Endothelial cell of umbilical vein (primary cell): Measurements from ENCODE around the gene SLC25A24.

Source experiments
- EZH2 ChIP-seq: IDR thresholded peaks from 2 replicates; pipeline ENCODE4 v1.6.1; 2012; ENCODE audit warnings: borderline replicate concordance, low read depth, mild to moderate bottlenecking, moderate library complexity, low read length, inconsistent platforms; ENCODE audit not compliant: severe bottlenecking
- POLR2A ChIP-seq: IDR thresholded peaks from 2 replicates; pipeline ENCODE4 v1.6.1; 2012; ENCODE audit warnings: low read depth, mild to moderate bottlenecking, control low read depth, low read length
- POLR2AphosphoS5 ChIP-seq: IDR thresholded peaks from 2 replicates; pipeline ENCODE4 v1.6.1; 2012; ENCODE audit warnings: low read depth, mild to moderate bottlenecking, control low read depth, low read length, moderate library complexity; ENCODE audit not compliant: insufficient read depth
- TF ChIP-seq, protein P1 (sequence below): IDR thresholded peaks from 2 replicates; pipeline ENCODE4 v1.6.1; 2011; ENCODE audit not compliant: insufficient read depth, insufficient read length
- TF ChIP-seq, protein P2 (sequence below), 2 donors: IDR thresholded peaks; 1 replicate in 1 of 2; 2 replicates in 1 of 2; pipeline ENCODE4 v1.5.1; 2011; ENCODE audit warnings: low read length in 2 of 2, mild to moderate bottlenecking in 2 of 2, moderate library complexity in 2 of 2, control low read depth in 1 of 2, inconsistent platforms in 1 of 2, low read depth in 1 of 2; ENCODE audit not compliant: insufficient read depth in 1 of 2; ENCODE audit errors: extremely low read depth in 1 of 2

DNA sequence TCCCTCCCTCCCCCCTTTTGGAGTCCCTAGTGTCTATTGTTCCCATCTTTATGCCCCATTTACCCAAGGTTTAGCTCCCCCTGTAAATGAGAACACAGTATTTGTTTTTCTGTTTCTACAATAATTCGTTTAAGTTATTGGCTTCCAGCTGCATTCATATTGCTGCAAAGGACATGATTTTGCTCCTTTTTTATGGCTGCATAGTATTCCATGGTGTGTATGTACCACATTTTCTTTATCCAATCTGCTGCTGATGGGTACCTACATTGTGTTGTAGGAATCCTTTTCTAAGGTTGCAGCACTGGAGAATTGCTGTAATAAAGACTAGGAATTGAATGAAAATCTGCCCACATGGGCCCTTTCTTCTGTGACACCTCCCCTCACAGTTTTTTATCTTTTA is 6.8 kb downstream of the SLC25A24 start:
- TF ChIP-seq, protein P1, sequence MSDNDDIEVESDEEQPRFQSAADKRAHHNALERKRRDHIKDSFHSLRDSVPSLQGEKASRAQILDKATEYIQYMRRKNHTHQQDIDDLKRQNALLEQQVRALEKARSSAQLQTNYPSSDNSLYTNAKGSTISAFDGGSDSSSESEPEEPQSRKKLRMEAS = no peak
- TF ChIP-seq, protein P2, sequence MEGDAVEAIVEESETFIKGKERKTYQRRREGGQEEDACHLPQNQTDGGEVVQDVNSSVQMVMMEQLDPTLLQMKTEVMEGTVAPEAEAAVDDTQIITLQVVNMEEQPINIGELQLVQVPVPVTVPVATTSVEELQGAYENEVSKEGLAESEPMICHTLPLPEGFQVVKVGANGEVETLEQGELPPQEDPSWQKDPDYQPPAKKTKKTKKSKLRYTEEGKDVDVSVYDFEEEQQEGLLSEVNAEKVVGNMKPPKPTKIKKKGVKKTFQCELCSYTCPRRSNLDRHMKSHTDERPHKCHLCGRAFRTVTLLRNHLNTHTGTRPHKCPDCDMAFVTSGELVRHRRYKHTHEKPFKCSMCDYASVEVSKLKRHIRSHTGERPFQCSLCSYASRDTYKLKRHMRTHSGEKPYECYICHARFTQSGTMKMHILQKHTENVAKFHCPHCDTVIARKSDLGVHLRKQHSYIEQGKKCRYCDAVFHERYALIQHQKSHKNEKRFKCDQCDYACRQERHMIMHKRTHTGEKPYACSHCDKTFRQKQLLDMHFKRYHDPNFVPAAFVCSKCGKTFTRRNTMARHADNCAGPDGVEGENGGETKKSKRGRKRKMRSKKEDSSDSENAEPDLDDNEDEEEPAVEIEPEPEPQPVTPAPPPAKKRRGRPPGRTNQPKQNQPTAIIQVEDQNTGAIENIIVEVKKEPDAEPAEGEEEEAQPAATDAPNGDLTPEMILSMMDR (IDR thresholded peaks at IDR 0.05; ENCODE audit: extremely low read depth in 1 of 2, insufficient read depth in 1 of 2, low read depth in 1 of 2, low read length in 2 of 2) = no peak
- no peak for TF ChIP-seq POLR2AphosphoS5
- TF ChIP-seq EZH2 = no peak
- TF ChIP-seq POLR2A = no peak
